Esophagus muscularis mucosa (tissue), 4 donors: Measurements from ENCODE around the gene TRPM3. TPM values are rescaled to one million over a fixed set of nuclear protein-coding genes. Genes with fewer than 3 reads are reported as not detected.

ENCODE experiments used
- DNase-seq: peaks from one replicate; pipeline ENCODE4 v3.0.0-alpha.2; 2017; ENCODE audit errors: extremely low spot score
- H3K27ac ChIP-seq, 4 donors: fragments of 200-600 bp; sonication (generic); replicated peaks in 1 of 4; 1 replicate in 3 of 4; 2 replicates in 1 of 4; pipeline ENCODE4 v1.5.1; 2016 to 2019; ENCODE audit warnings: mild to moderate bottlenecking in 1 of 4
- H3K27me3 ChIP-seq, 4 donors: fragments of 200-600 bp; sonication (generic); one replicate each; pipeline versions ENCODE4 v1.5.1 to v1.6.0; 2016 to 2019
- H3K36me3 ChIP-seq, 4 donors: fragments of 200-600 bp; sonication (generic); one replicate each; pipeline ENCODE4 v1.5.1; 2016 to 2019
- H3K4me1 ChIP-seq, 4 donors: fragments of 200-600 bp; sonication (generic); one replicate each; pipeline ENCODE4 v1.5.1; 2016 to 2019
- H3K4me3 ChIP-seq, 4 donors: fragments of 200-600 bp; sonication (generic); 1 replicate in 2 of 4; 2 replicates in 2 of 4; pipeline ENCODE4 v1.5.1; 2016 to 2019; ENCODE audit warnings: mild to moderate bottlenecking in 4 of 4, moderate library complexity in 1 of 4
- H3K9me3 ChIP-seq, 4 donors: fragments of 200-600 bp; sonication (generic); 1 replicate in 3 of 4; 2 replicates in 1 of 4; pipeline ENCODE4 v1.5.1; 2016 to 2019
- EP300 ChIP-seq: sonication (generic); formaldehyde crosslinking; IDR thresholded peaks from one replicate; pipeline ENCODE4 v1.6.1; 2017; ENCODE audit warnings: antibody characterized with exemption
- POLR2A ChIP-seq: fragments of 450-650 bp; IDR thresholded peaks from one replicate; pipeline ENCODE4 v1.6.1; 2017; ENCODE audit warnings: antibody characterized with exemption, moderate library complexity, mild to moderate bottlenecking, low read depth
- POLR2AphosphoS5 ChIP-seq, 2 donors: sonication (generic); formaldehyde crosslinking; IDR thresholded peaks; one replicate each; pipeline ENCODE4 v1.6.1; 2017; ENCODE audit warnings: antibody characterized with exemption in 2 of 2
- WGBS: methylation state at CpG from one replicate; pipeline ENCODE4 v1.1.5; 2018; 5-methylcytosine and 5-hydroxymethylcytosine counted together
- intact Hi-C: fragments of 100-400 bp; cut with DNase I; formaldehyde crosslinking; loops from one replicate; pipeline ENCODE4 v1.15.1; 2023
- total RNA-seq, 4 donors: library from RNA; depleted of rRNA; stranded (reverse); fragments of >200 nt; gene quantifications; one replicate each; pipeline versions ENCODE4 v1.1.0 to v1.2.1, GENCODE V29; 2016
- TF ChIP-seq, protein P1 (sequence below), 3 experiments: fragments of 200-600 bp in 2 of 3; fragments of 450-650 bp in 1 of 3; sonication (generic) in 2 of 3; IDR thresholded peaks; one replicate each; pipeline ENCODE4 v1.5.1; 2017 to 2019; ENCODE audit warnings: antibody characterized with exemption in 3 of 3, mild to moderate bottlenecking in 2 of 3, moderate library complexity in 1 of 3

Gene TRPM3
- total RNA-seq, 4 donors from 2014 or later, result 0.13 to 0.17 TPM; not detected in 2

DNA sequence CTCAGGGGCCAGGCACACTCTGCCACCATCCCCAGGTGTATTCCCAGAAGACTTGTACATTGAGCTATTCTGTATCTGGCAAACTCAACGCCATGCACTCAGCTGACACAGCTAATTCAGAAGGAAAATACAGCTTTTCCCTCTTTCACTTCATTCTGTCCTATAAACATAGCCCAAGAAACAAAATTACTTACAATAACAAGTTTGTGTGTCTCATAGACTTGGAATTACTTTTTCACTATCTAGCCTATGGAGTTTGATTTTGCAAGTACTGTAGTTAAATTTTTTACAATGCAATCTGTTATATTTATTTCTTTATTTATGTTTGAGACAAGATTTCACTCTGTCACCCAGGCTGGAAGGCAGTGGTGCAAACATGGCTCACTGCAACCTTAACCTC, 581.9 kb downstream of the TRPM3 start:
- Histone ChIP-seq H3K36me3 (no peaks in the 10 kb centered on the region), H3K27ac (no peak overlapping the region), H3K9me3 (no peaks in the 10 kb centered on the region), H3K27me3 (no peaks in the 10 kb centered on the region), H3K4me1 (no peaks in the 10 kb centered on the region), H3K4me3 (no peak overlapping the region)
- intact Hi-C loops, result no loop called here
- TF ChIP-seq POLR2A, result no peak
- TF ChIP-seq POLR2AphosphoS5 (IDR thresholded peaks at IDR 0.05), result no peak
- TF ChIP-seq EP300, result no peak
- no peak for DNase-seq
- 69% methylated on average over 1 of the region's 1 CpG for WGBS

DNA sequence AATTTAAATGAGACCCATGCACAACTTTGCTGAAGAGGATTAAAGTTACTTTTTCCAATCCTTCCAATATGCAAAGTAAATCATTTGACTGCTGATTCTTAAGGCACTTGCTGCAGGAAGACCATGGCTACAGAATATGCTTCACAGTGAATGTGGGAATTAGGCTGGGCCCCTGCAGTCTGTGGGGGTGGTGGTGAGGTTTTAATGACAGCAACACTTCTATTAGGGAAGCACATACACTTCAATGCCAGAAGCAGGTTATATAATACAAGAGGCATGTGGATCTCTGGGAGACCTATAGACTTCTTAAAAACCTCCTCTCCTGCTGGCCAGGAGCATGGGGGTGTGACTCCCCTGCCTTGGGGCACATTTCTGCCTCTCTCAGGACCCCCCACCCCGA, 582.4 kb downstream of the TRPM3 start:
- intact Hi-C loops, result no loop called here
- no peak for TF ChIP-seq POLR2A
- no peak for TF ChIP-seq EP300
- TF ChIP-seq, protein P1, sequence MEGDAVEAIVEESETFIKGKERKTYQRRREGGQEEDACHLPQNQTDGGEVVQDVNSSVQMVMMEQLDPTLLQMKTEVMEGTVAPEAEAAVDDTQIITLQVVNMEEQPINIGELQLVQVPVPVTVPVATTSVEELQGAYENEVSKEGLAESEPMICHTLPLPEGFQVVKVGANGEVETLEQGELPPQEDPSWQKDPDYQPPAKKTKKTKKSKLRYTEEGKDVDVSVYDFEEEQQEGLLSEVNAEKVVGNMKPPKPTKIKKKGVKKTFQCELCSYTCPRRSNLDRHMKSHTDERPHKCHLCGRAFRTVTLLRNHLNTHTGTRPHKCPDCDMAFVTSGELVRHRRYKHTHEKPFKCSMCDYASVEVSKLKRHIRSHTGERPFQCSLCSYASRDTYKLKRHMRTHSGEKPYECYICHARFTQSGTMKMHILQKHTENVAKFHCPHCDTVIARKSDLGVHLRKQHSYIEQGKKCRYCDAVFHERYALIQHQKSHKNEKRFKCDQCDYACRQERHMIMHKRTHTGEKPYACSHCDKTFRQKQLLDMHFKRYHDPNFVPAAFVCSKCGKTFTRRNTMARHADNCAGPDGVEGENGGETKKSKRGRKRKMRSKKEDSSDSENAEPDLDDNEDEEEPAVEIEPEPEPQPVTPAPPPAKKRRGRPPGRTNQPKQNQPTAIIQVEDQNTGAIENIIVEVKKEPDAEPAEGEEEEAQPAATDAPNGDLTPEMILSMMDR (IDR thresholded peaks at IDR 0.05), result no peak
- TF ChIP-seq POLR2AphosphoS5 (IDR thresholded peaks at IDR 0.05), result no peak
- H3K27me3 ChIP-seq, result no peaks in the 10 kb centered on the region
- H3K9me3 ChIP-seq, result no peaks in the 10 kb centered on the region
- peaks cover 0 to 3% (median 0%) of the 10 kb centered on the region in 4 donors for H3K4me1 ChIP-seq
- DNase-seq, result no peak
- H3K4me3 ChIP-seq, result no peak overlapping the region
- no peaks in the 10 kb centered on the region for H3K36me3 ChIP-seq
- WGBS, result 88% methylated on average over 1 of the region's 1 CpG
- no peak overlapping the region for H3K27ac ChIP-seq

GRCh38 chr9:70537084-70537483, 584.3 kb downstream of the TRPM3 start:
- WGBS, result 98% methylated on average over 21 of the region's 21 CpGs
- Histone ChIP-seq H3K4me3 (no peak overlapping the region), H3K27ac (no peak overlapping the region), H3K27me3 (no peaks in the 10 kb centered on the region), H3K4me1 (peaks cover 0 to 3% (median 0%) of the 10 kb centered on the region in 4 donors), H3K36me3 (no peaks in the 10 kb centered on the region), H3K9me3 (no peaks in the 10 kb centered on the region)
- no peak for DNase-seq
- intact Hi-C loops, result no loop called here
- TF ChIP-seq POLR2AphosphoS5 (IDR thresholded peaks at IDR 0.05), result no peak
- TF ChIP-seq EP300, result no peak
- TF ChIP-seq POLR2A, result no peak
- TF ChIP-seq, protein P1 (IDR thresholded peaks at IDR 0.05), result no peak

DNA sequence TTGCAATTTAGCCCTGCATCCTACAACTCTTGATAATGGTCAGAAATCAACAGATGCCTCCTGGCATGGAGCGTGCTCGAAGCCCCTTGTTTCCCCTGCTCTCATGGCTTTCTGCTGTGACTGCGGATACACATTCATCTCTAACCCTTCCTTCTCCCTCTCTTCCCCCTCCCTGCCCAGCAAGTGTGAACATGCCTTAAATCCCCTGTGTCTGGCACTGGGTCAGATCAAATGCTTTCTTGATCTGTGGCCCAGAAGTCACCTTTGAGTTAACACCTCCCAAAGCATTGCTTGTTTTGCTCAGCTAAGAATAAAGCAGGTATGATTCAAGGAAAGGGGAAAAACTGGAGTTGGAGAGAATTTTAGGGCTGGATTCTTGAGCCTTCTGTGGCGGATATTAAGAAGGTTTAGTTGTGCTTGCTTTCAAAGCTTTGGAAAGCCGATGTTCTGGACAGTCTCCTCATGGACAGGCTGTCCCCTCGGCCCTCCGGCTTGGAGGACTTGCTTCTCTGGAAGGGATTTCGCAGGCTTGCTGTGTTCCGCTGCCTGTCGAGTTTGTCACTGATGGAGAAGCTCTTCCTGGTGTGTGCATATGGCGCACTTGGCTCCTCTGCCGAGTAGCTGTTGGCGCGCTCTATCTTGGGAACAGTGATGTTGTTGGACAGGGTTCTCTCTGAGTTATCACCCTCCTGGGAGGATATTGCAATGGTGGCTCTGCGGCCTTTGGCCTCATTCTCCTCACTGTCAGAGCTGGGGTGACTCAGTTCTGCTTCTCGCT, 585.7 kb downstream of the TRPM3 start:
- intact Hi-C loops, result no loop called here

DNA sequence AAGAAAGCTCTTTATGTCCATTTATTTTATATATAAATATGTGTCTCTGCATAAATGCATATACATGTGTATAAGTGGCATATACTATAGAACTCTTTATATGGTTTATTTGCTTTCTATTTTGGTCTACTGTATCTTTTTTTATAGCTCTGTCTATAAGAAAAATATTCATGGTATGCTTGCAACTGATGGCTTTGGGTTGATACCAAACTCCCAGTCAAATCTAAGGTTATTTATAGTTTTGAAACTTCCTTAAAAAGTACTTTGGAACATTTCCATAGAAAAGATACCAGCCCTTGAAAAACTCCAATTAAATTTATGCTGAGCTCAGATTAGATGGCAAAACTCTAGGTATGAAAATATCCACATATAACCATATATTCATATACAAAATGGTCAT, 587.0 kb downstream of the TRPM3 start:
- no peak for DNase-seq
- Histone ChIP-seq H3K4me1 (peaks cover 0 to 6% (median 1%) of the 10 kb centered on the region in 4 donors), H3K9me3 (no peaks in the 10 kb centered on the region), H3K27me3 (no peaks in the 10 kb centered on the region), H3K36me3 (no peaks in the 10 kb centered on the region), H3K27ac (no peak overlapping the region), H3K4me3 (no peak overlapping the region)
- TF ChIP-seq EP300 (no peak), POLR2AphosphoS5 (IDR thresholded peaks at IDR 0.05) (no peak), POLR2A (no peak)
- TF ChIP-seq, protein P1 (IDR thresholded peaks at IDR 0.05), result no peak
- intact Hi-C loops, result no loop called here

More for the DNA sequence above, 585.7 kb downstream of the TRPM3 start:
- Histone ChIP-seq H3K27ac (no peak overlapping the region), H3K4me1 (peaks cover 0 to 6% (median 1%) of the 10 kb centered on the region in 4 donors), H3K9me3 (no peaks in the 10 kb centered on the region), H3K36me3 (no peaks in the 10 kb centered on the region), H3K4me3 (no peak overlapping the region), H3K27me3 (no peaks in the 10 kb centered on the region)
- TF ChIP-seq, protein P1 (IDR thresholded peaks at IDR 0.05), result no peak
- 88% methylated on average over 12 of the region's 16 CpGs for WGBS
- DNase-seq, result no peak
